Measurements from ENCODE around the gene RWDD2A.

GRCh38 chr6:83167726-83168278 is 25.4 kb upstream of the RWDD2A start:
- no peak for TF ChIP-seq CTCF (IDR thresholded peaks at IDR 0.05)
- TF ChIP-seq EP300 (IDR thresholded peaks at IDR 0.05; ENCODE audit: low read depth), result no peak
